Measurements from ENCODE around the gene AGRN. TPM values are rescaled to one million over a fixed set of nuclear protein-coding genes. Genes with fewer than 3 reads are reported as not detected.
"Not testable (repeated sequence)": the region's sequence is repeated elsewhere in the genome, so short reads cannot be mapped to it uniquely, and the experiment has no call there.

AGRN gene
- total RNA-seq, 1 experiment from 2014 or later = 37.0 TPM

DNA sequence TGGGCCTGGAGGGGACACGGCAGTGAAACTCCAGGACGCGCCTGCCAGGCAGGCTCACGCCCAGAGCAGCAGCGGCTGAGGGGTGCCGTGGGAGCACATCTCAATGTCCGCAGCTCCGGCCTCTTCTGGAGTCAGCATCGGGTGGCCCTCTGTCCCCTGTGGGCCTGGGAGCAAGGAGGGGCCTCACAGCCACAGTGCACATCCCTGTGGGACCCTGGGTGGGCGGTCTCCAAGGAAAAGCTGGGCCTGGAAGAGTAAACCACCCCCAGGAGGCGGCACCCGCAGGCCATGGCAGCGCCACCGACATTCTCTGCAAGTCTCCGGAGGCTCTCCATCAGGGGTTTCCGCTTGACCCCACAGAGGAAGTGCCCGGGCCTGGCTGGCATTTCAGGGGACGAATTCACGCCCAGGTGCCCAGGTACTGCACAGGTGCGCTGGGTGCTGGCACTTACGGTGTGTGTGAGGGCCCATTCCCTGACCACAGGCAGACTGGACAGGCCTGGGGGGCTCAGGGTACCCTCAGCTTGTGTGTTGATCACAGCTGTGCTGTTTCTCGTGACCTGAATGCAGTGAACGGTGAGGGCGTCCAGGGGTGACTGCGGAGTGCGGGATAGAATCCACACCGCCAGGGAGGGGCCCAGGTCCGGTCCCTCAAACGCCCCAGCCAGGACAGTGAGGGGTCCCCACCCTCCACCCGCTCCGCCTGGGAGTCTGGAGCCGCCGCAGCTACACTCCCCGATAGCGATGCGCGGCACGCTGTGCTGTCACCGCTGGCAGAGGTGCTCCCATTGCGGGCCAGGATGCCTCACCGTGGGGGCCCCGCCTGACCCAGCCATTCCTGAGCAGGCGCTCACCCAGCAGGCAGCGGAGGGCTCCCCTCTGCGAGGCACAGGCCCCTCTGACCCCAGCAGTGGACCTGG lies 70.8 kb downstream of the AGRN start:
- DNase-seq (ENCODE audit: low spot score) = no peak

GRCh38 chr1:1091344-1092148 lies 71.6 kb downstream of the AGRN start:
- no peak for DNase-seq (ENCODE audit: low spot score)

DNA sequence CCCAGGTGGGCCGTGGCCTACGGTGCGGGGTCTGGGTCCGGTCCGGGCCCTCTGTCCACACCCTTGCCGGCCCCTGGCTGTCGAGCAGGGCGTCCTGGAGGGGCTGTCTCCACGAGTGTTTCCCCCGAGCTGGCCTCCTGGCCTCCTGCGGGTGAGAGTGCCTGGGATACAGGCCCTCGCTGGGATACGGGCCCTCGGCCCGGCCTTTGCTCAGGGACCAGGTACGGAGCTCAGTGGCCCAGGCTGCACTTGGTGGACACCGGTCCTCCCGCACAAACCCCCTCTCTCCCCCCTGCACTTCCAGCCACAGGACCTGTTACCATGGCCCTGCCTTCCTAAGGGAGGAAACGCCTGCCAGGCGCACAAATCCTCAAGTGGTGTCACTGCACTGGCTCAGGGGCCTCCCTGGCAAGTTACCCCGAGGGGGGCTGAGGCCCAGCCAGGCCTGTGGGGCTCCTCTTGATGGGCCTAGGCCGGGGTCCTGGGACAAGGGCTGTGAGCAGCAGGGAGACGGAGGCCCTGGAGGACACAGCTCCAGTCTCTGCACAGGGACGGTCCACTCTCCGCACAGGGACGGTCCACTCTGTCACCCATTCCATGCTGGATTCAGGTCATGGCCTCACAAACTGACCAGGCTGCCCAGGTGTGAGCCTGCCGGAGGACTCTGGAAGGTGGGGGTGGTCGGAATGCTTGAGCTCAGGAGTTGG lies 72.4 kb downstream of the AGRN start:
- no peak for DNase-seq (ENCODE audit: low spot score)

DNA sequence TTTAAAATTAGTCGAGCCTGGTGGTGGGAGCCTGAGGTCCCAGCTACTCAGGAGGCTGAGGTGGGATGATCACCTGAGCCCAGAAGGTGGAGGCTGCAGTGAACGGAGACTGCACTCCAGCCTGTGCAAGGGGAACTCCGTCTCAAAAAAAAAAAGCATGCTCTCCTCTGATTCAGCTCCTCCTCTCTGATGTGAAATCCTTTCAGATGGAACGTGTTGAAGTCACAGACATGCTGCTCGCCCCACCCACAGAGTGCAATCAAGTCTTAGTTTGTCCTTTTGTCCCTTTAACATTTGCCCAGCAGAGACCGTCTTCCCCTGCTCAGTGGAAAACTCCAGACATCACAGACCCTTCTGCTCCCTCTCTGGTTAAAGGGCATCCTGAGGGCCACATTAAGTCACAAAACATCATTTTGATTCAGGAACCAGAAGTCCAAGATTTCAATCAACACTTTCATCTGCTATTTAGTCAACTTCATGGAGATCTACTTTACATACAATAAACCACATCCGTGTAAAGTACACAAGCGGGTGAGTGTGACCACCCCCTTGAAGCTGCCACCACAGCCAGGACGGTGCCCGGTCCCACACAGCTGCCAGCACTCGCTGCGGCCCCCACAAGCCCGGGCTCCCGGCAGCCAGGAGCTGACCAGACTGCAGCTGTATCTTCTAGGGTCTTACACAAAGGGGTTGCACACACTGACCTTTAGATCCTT lies 73.1 kb downstream of the AGRN start:
- DNase-seq (ENCODE audit: low spot score) = no peak

DNA sequence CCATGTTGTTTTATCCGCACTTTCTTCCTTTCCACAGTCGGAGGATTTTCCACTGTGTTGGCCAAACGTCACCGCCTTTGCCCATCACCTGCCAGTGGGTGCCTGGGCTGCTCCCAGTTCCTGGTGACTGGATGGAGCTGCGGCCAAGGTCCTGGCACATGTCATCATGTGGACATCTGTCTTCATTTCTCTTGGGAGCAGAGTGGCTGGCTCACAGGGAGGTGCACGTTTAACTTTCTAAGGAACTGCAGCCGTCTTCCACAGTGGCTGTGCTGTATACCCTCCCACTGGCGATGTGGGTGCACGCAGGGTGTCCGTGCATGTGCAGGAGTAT lies 73.7 kb downstream of the AGRN start:
- DNase-seq (ENCODE audit: low spot score) = no peak

DNA sequence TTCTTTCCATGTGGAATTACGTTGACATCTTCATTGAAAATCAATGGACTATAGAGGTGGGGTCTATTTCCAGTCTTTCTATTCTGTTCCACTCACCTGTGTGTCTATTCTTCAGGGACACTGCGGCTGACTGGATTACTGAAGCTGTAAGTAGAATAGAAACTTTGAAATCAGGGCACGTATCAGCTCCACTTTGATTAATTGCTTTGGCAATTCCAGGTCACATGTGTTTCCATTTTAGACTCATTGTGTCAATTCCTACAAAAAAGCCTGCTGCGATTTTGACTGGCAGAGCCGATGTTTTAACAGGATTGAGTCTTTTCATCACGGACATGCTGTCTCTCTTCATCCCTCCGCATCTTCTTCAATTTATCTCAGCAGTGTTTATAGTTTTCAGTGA lies 75.1 kb downstream of the AGRN start:
- DNase-seq (ENCODE audit: low spot score) = no peak

DNA sequence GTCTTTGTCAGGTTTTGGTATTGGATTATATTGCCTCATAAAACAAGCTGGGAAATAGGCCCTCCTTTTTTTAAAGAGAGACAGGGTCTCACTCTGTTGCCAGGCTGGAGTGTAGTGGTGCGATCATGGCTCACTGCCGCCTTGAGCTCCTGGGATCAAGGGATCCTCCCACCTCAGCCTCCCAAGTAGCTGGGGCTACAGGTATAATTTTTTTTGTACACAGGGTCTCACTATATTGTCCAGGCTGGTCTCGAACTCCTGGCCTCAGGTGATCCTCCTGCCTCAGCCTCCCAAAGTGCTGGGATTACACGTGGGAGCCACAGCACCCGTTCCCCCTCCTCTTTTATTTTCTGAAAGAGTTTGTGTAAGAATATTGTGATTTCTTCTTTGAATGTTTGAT lies 76.2 kb downstream of the AGRN start:
- DNase-seq (ENCODE audit: low spot score) = not testable (repeated sequence)

DNA sequence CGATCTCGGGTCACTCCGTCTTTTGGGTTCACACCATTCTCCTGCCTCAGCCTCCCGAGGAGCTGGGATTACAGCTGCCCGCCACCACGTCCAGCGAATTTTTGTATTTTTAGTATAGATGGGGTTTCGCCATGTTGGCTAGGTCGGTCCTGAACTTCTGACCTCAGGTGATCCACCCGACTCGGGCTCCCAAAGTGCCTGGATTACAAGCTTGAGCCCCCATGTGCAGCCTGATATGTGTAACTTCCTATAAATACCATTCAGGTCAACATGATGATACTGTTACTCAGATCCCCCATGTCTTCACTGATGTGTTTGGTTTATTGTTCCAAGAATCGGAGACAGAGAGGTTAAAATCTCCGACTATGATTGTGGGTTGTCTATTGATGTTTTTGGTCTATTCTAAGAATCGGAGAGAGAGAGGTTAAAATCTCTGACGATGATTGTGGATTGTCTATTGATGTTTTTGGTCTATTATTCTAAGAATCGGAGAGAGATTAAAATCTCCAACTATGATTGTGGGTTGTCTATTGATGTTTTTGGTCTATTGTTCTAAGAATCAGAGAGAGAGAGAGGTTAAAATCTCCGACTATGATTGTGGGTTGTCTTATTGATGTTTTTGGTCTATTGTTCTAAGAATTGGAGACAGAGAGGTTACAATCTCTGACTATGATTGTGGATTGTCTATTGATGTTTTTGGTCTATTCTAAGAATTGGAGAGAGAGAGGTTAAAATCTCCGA lies 78.9 kb downstream of the AGRN start:
- no peak for DNase-seq (ENCODE audit: low spot score)

- DNase-seq (ENCODE audit: low spot score) = no peak
Observed at GRCh38 chr1:1099506-1100183, 79.7 kb downstream of the AGRN start.

GRCh38 chr1:1100296-1100695 lies 80.4 kb downstream of the AGRN start:
- no peak for DNase-seq (ENCODE audit: low spot score)

GRCh38 chr1:1101503-1101902 lies 81.6 kb downstream of the AGRN start:
- no peak for DNase-seq (ENCODE audit: low spot score)

DNA sequence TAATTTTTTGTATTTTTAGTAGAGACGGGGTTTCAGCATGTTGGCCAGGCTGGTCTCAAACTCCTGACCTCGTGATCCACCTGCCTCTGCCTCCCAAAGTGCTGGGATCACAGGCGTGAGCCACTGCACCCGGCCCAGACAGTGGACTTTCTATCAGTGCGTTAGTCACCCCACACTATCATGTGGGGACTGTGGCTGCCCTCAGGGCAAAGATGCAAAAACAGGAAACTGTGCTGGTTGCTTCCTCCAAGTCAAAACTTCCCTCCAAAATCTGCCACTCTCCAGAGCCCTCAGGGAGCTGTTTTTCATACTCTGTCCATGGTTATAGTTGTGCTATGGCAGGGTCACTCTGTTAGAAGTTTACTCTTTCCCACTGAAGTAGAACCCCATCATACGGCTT lies 84.2 kb downstream of the AGRN start:
- not testable (repeated sequence) for DNase-seq (ENCODE audit: low spot score)

Other genes with a start within 250 kb of the AGRN start
- 39.7 and 116 TPM in 2 replicates for gene SAMD11, start 96.2 kb upstream of the AGRN start, total RNA-seq (2014; rRNA removed; shearing (Covaris generic))
- 78.4 and 90.7 TPM in 2 replicates for gene NOC2L, start 60.9 kb upstream of the AGRN start, total RNA-seq (2014; rRNA removed; shearing (Covaris generic))
- gene KLHL17, start 59.5 kb upstream of the AGRN start, total RNA-seq (2014; rRNA removed; shearing (Covaris generic)) = 1.9 and 5.7 TPM in 2 replicates
- gene PLEKHN1, start 53.6 kb upstream of the AGRN start, total RNA-seq (2014; rRNA removed; shearing (Covaris generic)) = 0.08 and 1.2 TPM in 2 replicates
- 0.19 TPM in 1 of 2 replicates, not detected in the other for gene PERM1, start 38.0 kb upstream of the AGRN start, total RNA-seq (2014; rRNA removed; shearing (Covaris generic))
- gene HES4, start 20.0 kb upstream of the AGRN start, total RNA-seq (2014; rRNA removed; shearing (Covaris generic)) = 3.6 and 17.7 TPM in 2 replicates
- 353 and 452 TPM in 2 replicates for gene ISG15, start 6.6 kb upstream of the AGRN start, total RNA-seq (2014; rRNA removed; shearing (Covaris generic))
- not detected in 2 replicates for gene RNF223, start 54.2 kb downstream of the AGRN start, total RNA-seq (2014; rRNA removed; shearing (Covaris generic))
- 11.8 and 16.4 TPM in 2 replicates for gene C1orf159, start 96.0 kb downstream of the AGRN start, total RNA-seq (2014; rRNA removed; shearing (Covaris generic))
- not detected in 2 replicates for gene TTLL10, start 153.8 kb downstream of the AGRN start, total RNA-seq (2014; rRNA removed; shearing (Covaris generic))
- not detected in 2 replicates for gene TNFRSF18, start 186.5 kb downstream of the AGRN start, total RNA-seq (2014; rRNA removed; shearing (Covaris generic))
- not detected in 2 replicates for gene TNFRSF4, start 194.0 kb downstream of the AGRN start, total RNA-seq (2014; rRNA removed; shearing (Covaris generic))
- gene SDF4, start 211.9 kb downstream of the AGRN start, total RNA-seq (2014; rRNA removed; shearing (Covaris generic)) = 101 and 116 TPM in 2 replicates
- gene B3GALT6, start 212.1 kb downstream of the AGRN start, total RNA-seq (2014; rRNA removed; shearing (Covaris generic)) = 20.5 and 29.6 TPM in 2 replicates
- 0.21 TPM in 1 of 2 replicates, not detected in the other for gene C1QTNF12, start 226.6 kb downstream of the AGRN start, total RNA-seq (2014; rRNA removed; shearing (Covaris generic))

Measured in H4 (cell line).